ENCODE data around the gene LRRC75B. TPM values are rescaled to one million over a fixed set of nuclear protein-coding genes. Genes with fewer than 3 reads are reported as not detected.
A peak's percentile ranks its signal among the peaks of the same experiment; 100 is the strongest.

Gene LRRC75B
- total and polyA plus RNA-seq, 3 donors from 2014 or later: 33.0 to 162 (median 120) TPM

DNA sequence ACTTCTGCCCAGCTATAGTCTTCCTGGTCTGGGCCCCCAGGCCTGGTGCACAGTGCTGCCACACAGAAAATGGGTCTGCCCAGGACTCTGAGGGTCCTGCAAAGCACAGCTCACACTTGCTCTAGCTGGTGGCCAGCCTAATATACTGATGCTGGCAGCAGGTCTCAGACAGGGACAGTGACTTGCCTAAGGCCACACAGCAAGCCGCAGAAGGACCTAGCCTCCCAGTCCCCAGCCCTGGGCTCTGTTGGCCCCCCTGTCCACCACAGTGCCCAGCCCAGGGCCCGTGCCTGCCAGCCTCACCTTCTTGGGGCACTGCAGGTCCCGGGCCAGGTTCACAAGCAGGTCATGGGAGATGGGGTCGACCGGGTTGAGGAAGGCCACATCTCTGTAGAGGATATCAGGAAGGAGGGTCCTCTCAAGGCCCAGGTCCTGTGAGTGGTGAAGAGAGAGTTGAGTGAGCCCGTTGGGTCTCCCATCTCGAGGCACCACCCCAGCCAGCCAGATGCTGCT is 3.3 kb downstream of the LRRC75B start:
- Histone ChIP-seq H3K27me3 (no peaks in the 10 kb centered on the region), H3K9me3 (no peaks in the 10 kb centered on the region), H3K4me1 (peaks cover 52% of the 10 kb centered on the region), H3K36me3 (ENCODE audit: low read depth, missing control alignments) (no peaks in the 10 kb centered on the region), H3K27ac (peak overlapping the region; percentile 64 to 88), H3K4me3 (no peak overlapping the region)
- no peak for DNase-seq
- WGBS, 2 donors: 84 to 97% methylated on average over 6 to 7 of the region's 7 CpGs
- intact Hi-C loops (cut with DNase I; ENCODE audit: low total_unique reads): no loop called here
- no peak for TF ChIP-seq CTCF (IDR thresholded peaks at IDR 0.05)
- TF ChIP-seq POLR2A (IDR thresholded peaks at IDR 0.05): no peak

GRCh38 chr22:24588757-24589481 is 4.0 kb downstream of the LRRC75B start:
- intact Hi-C loops (cut with DNase I; ENCODE audit: low total_unique reads): no loop called here
- H3K27me3 ChIP-seq: no peaks in the 10 kb centered on the region
- H3K36me3 ChIP-seq (ENCODE audit: low read depth, missing control alignments): no peaks in the 10 kb centered on the region
- WGBS, 2 donors: 67 to 85% methylated on average over 7 to 20 of the region's 21 CpGs
- H3K27ac ChIP-seq: peak overlapping the region; percentile 64 to 88
- no peak overlapping the region for H3K4me3 ChIP-seq
- peaks cover 55% of the 10 kb centered on the region for H3K4me1 ChIP-seq
- no peak for TF ChIP-seq POLR2A (IDR thresholded peaks at IDR 0.05)
- TF ChIP-seq CTCF (IDR thresholded peaks at IDR 0.05): no peak
- DNase-seq: no peak
- no peaks in the 10 kb centered on the region for H3K9me3 ChIP-seq

DNA sequence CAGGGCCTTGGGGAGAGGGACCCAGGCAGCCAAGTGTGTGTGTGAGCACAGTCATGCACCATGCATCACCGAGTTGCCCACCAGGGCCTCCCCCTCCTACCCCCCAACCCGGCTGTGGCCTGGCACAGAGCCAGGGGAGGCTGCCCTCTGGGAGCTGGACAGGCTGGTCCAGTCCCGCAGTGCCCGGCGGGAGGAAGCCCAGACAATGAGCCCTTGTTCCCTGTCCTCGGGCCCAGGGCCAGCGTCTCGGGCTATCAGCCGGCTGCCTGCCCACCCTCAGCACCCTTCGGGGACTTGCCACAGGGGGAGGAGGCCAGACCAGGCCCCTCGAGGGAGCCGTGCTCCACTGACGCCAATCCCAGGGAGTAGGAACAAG is 4.5 kb downstream of the LRRC75B start:
- 55% methylated on average over 8 of the region's 13 CpGs; no CpG with 5 or more reads in 1 of the 2 donors for WGBS, 2 donors
- Histone ChIP-seq H3K27ac (peak overlapping the region in 1 of 2 donors; percentile 64), H3K9me3 (no peaks in the 10 kb centered on the region), H3K4me3 (no peak overlapping the region), H3K4me1 (peaks cover 55% of the 10 kb centered on the region), H3K36me3 (ENCODE audit: low read depth, missing control alignments) (no peaks in the 10 kb centered on the region), H3K27me3 (no peaks in the 10 kb centered on the region)
- intact Hi-C loops (cut with DNase I; ENCODE audit: low total_unique reads): no loop called here
- TF ChIP-seq CTCF (IDR thresholded peaks at IDR 0.05): no peak
- TF ChIP-seq POLR2A (IDR thresholded peaks at IDR 0.05): no peak
- DNase-seq: peak; percentile 95

GRCh38 chr22:24587948-24588347 is 4.9 kb downstream of the LRRC75B start:
- Histone ChIP-seq H3K9me3 (no peaks in the 10 kb centered on the region), H3K4me3 (no peak overlapping the region), H3K4me1 (peaks cover 57% of the 10 kb centered on the region), H3K27me3 (no peaks in the 10 kb centered on the region), H3K36me3 (ENCODE audit: low read depth, missing control alignments) (no peaks in the 10 kb centered on the region), H3K27ac (peak overlapping the region in 1 of 2 donors; percentile 24)
- WGBS, 2 donors: 62 to 80% methylated on average over 7 to 8 of the region's 8 CpGs
- TF ChIP-seq CTCF (IDR thresholded peaks at IDR 0.05) (no peak), POLR2A (IDR thresholded peaks at IDR 0.05) (no peak)
- no peak for DNase-seq
- intact Hi-C loops (cut with DNase I; ENCODE audit: low total_unique reads): no loop called here

DNA sequence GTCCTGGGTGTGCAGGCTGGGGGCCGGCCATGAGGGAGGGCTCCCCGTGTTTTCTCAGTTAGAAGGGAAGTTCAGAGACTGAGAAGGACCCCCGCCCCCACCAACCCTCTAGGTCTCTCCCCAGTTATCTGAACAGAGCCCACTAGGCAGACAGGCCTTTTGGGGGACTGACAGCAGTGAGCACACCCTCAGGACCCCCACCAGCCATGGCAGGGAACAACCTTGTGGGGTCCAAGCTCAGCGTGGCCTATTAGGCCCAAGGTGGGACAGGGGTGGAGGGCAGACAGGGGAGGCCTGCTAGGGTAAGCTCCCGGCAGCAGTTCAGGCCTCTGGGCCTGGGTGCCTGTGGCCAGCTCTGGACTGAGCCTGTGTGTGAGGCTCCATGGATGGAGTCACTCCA is 5.6 kb downstream of the LRRC75B start:
- DNase-seq: no peak
- no peak for TF ChIP-seq CTCF (IDR thresholded peaks at IDR 0.05)
- no peak for TF ChIP-seq POLR2A (IDR thresholded peaks at IDR 0.05)
- H3K4me1 ChIP-seq: peaks cover 64% of the 10 kb centered on the region
- H3K27me3 ChIP-seq: no peaks in the 10 kb centered on the region
- WGBS, 2 donors: 74 to 77% methylated on average over 4 to 5 of the region's 5 CpGs
- H3K4me3 ChIP-seq: no peak overlapping the region
- H3K9me3 ChIP-seq: no peaks in the 10 kb centered on the region
- intact Hi-C loops (cut with DNase I; ENCODE audit: low total_unique reads): no loop called here
- no peak overlapping the region for H3K27ac ChIP-seq
- no peaks in the 10 kb centered on the region for H3K36me3 ChIP-seq (ENCODE audit: low read depth, missing control alignments)

Data from testis (tissue), 3 donors.